Measurements from ENCODE around the gene CRHBP. TPM values are rescaled to one million over a fixed set of nuclear protein-coding genes. Genes with fewer than 3 reads are reported as not detected.
"Not testable (repeated sequence)": the region's sequence is repeated elsewhere in the genome, so short reads cannot be mapped to it uniquely, and the experiment has no call there.

Gene CRHBP
- total and polyA plus RNA-seq, 7 donors, result 0.31 to 3.2 (median 0.92) TPM; not detected in 2

GRCh38 chr5:76941442-76941841 is 11.4 kb upstream of the CRHBP start:
- Histone ChIP-seq H3K4me1 (no peaks in the 10 kb centered on the region), H3K27ac (no peak overlapping the region), H3K36me3 (no peaks in the 10 kb centered on the region), H3K9me3 (no peaks in the 10 kb centered on the region), H3K4me3 (no peak overlapping the region), H3K27me3 (no peaks in the 10 kb centered on the region)
- no peak for TF ChIP-seq POLR2AphosphoS5 (IDR thresholded peaks at IDR 0.05)
- no peak for TF ChIP-seq POLR2A (IDR thresholded peaks at IDR 0.05)
- TF ChIP-seq CTCF (IDR thresholded peaks at IDR 0.05), result no peak
- TF ChIP-seq EP300 (IDR thresholded peaks at IDR 0.05), result no peak
- intact Hi-C loops (cut with DNase I), result no loop called here
- no peak for DNase-seq
- WGBS, 2 donors, result 96 to 97% methylated on average over 3 of the region's 3 CpGs

- 79 to 82% methylated on average over 1 of the region's 1 CpG for WGBS, 2 donors
- Histone ChIP-seq H3K4me1 (no peaks in the 10 kb centered on the region), H3K36me3 (no peaks in the 10 kb centered on the region), H3K27me3 (no peaks in the 10 kb centered on the region), H3K4me3 (no peak overlapping the region), H3K9me3 (no peaks in the 10 kb centered on the region), H3K27ac (no peak overlapping the region)
- DNase-seq, result no peak
- TF ChIP-seq CTCF (IDR thresholded peaks at IDR 0.05) (no peak), POLR2A (IDR thresholded peaks at IDR 0.05) (no peak), POLR2AphosphoS5 (IDR thresholded peaks at IDR 0.05) (no peak), EP300 (IDR thresholded peaks at IDR 0.05) (no peak)
- intact Hi-C loops (cut with DNase I), result no loop called here
These were observed 10.3 kb upstream of the CRHBP start for GRCh38 chr5:76942581-76942980.

GRCh38 chr5:76943006-76943405 is 9.8 kb upstream of the CRHBP start:
- H3K27ac ChIP-seq, result no peak overlapping the region
- no peak overlapping the region for H3K4me3 ChIP-seq
- H3K27me3 ChIP-seq, result no peaks in the 10 kb centered on the region
- TF ChIP-seq POLR2AphosphoS5 (IDR thresholded peaks at IDR 0.05) (no peak), EP300 (IDR thresholded peaks at IDR 0.05) (no peak), CTCF (IDR thresholded peaks at IDR 0.05) (no peak), POLR2A (IDR thresholded peaks at IDR 0.05) (no peak)
- 85 to 89% methylated on average over 3 of the region's 3 CpGs for WGBS, 2 donors
- DNase-seq, result no peak
- H3K9me3 ChIP-seq, result no peaks in the 10 kb centered on the region
- intact Hi-C loops (cut with DNase I), result no loop called here
- no peaks in the 10 kb centered on the region for H3K36me3 ChIP-seq
- no peaks in the 10 kb centered on the region for H3K4me1 ChIP-seq

- TF ChIP-seq CTCF (IDR thresholded peaks at IDR 0.05), result no peak
- no peak for TF ChIP-seq POLR2AphosphoS5 (IDR thresholded peaks at IDR 0.05)
- TF ChIP-seq POLR2A (IDR thresholded peaks at IDR 0.05), result no peak
- TF ChIP-seq EP300 (IDR thresholded peaks at IDR 0.05), result no peak
- intact Hi-C loops (cut with DNase I), result no loop called here
- H3K27me3 ChIP-seq, result no peaks in the 10 kb centered on the region
- no peaks in the 10 kb centered on the region for H3K36me3 ChIP-seq
- 57 to 70% methylated on average over 5 of the region's 5 CpGs for WGBS, 2 donors
- H3K9me3 ChIP-seq, result no peaks in the 10 kb centered on the region
- DNase-seq, result no peak
- no peak overlapping the region for H3K27ac ChIP-seq
- H3K4me3 ChIP-seq, result no peak overlapping the region
- no peaks in the 10 kb centered on the region for H3K4me1 ChIP-seq
These were observed 8.2 kb upstream of the CRHBP start for GRCh38 chr5:76944638-76945037.

GRCh38 chr5:76945238-76945637 is 7.6 kb upstream of the CRHBP start:
- H3K4me3 ChIP-seq; H3K9me3 ChIP-seq; H3K36me3 ChIP-seq; H3K27ac ChIP-seq; intact Hi-C loops (cut with DNase I); H3K4me1 ChIP-seq; DNase-seq; H3K27me3 ChIP-seq: not testable (repeated sequence)
- WGBS, 2 donors, result 53 to 54% methylated on average over 9 of the region's 9 CpGs
